ENCODE data around the gene CTXN1.

Gene CTXN1

DNA sequence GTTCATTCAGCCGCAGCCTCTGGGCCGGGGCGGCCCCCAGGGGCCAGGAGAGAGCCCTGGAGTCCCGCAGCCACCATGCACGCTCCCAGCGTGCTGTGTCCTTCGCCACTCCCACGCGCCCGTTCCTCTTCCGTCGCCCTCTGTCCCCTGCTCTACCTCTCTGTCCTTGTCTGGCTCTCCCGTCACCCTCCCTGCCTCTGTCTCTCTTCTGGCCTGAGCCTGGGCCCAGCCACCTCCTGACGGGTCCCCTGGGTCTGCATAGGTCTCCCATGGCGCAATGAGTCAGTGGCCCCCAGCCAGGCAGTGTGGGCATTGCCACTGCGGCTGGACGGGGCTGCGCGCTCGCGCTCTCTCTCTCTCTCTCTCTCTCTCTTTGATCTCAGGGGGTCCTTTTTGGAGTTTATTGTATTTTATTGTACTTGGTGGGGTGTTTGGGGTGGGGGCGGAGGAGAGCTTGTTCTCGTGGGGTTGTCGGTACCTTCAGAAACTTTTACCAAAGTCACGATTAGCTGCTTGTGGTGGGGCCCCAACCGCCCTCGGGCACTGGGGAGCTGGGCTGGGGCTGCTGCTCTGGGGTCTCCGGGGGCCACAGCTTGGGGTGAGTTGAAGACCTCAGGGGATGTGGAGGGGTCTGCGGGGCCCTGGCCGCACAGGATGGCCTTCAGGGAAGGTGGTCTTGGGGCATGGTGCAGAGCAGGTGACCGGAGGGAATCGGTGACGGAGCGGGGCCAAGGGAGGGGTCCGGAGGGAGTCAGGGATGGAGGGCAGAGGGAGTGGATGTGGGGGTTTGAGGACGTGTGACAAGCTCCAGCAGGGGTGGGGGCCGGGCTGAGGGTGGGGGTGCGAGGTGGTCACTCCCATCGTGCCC is 13.0 kb downstream of the CTXN1 start:
- no peak for DNase-seq

DNA sequence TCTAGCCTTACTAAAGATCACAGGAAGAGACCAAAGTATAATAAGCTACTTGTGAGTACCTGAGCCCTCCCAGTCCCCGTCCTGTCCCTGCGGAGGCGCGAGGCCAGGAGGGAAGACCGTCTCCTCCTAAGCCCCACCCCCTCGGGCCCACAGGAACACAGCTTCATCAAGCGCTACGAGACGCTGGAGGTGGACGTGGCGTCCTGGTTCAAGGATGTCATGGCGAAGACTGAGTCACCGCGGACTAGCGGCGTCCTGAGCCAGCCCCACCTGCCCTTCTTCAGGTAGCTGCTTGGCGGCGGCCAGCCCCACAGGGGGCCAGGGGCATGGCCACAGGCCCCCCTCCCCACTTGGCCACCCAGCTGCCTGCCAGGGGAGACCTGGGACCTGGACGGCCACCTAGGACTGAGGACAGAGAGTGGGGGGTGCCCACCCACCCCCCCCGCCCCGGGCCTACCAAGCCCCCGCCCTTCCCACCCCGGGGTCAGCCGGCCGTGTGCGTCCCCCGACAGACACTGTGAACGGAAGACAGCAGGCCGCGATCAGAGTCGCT is 13.7 kb downstream of the CTXN1 start:
- DNase-seq = no peak

DNA sequence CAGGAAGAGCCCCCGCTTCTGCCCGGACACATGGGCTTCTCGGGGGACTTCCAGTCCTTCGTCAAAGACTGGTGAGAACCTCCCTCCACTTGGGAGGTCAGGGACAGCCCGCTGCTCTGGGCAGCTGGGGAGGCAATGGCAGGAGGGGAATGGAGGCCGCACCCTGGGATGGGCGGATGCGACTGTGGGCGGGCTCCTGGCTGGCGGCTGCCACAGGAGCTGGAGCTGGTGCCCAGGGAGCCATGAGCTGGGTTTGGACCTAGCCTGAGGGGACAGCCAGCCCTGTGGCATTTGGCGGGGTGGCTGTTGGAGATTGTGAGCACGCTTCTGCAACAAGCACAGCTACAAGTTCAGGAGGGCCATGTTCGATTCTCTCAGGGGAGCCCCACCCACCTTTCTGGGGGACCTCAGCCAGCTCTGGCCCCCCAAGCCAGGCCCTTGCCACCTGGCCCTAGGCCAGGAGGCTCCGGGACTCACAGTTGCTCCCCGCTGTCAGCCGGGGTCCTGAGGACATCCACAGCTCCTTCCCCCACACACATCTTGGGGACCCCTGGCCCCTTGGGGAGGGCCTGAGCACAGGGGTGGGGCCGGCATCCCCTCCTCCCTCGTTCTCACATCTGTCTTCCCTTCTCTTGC is 14.3 kb downstream of the CTXN1 start:
- DNase-seq = no peak

DNA sequence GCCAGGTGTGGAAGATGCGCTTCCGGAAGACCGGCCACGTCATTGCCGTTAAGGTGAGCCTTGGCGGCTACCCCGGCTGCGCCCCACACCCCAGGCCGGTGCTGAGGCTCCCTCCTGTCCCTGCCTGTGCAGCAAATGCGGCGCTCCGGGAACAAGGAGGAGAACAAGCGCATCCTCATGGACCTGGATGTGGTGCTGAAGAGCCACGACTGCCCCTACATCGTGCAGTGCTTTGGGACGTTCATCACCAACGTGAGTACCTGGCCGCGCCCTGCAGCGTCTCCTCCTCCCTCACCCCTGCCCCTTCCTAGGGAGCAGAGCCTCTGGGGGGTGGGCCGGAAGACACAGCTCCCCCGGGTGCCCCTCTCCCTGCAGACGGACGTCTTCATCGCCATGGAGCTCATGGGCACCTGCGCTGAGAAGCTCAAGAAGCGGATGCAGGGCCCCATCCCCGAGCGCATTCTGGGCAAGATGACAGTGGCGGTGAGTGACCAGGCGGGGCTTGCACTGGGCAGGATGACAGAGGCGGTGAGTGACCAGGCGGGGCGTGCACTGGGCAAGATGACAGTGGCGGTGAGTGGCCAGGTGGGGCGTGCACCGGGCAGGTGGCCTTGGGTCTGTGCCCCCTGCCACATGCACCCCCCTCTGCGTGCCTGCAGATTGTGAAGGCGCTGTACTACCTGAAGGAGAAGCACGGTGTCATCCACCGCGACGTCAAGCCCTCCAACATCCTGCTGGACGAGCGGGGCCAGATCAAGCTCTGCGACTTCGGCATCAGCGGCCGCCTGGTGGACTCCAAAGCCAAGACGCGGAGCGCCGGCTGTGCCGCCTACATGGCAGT is 15.4 kb downstream of the CTXN1 start:
- DNase-seq = no peak

DNA sequence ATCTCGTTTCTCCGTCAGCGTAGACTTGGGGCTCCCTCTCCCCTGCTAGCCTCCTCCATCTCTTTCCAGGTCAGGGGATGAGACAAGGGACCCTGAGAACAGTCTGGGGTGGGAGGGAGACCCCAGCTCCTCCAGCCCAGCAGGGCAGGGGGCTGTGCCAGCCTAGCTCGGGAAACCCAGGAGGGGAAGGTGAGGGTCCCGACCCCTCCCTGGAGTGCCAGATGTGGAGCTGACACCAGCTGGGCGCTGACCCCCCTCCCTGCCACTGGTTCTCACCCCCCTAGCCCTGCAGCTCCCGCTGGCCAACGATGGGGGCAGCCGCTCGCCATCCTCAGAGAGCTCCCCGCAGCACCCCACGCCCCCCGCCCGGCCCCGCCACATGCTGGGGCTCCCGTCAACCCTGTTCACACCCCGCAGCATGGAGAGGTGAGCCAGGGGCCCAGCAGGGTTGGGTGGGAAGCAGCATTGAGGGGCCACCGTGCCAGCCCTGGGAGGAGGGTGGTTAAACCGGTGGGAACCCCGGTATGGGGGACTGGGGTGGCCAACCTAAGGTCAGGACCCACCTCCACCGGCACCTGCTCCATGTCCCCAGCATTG is 16.4 kb downstream of the CTXN1 start:
- no peak for DNase-seq

DNA sequence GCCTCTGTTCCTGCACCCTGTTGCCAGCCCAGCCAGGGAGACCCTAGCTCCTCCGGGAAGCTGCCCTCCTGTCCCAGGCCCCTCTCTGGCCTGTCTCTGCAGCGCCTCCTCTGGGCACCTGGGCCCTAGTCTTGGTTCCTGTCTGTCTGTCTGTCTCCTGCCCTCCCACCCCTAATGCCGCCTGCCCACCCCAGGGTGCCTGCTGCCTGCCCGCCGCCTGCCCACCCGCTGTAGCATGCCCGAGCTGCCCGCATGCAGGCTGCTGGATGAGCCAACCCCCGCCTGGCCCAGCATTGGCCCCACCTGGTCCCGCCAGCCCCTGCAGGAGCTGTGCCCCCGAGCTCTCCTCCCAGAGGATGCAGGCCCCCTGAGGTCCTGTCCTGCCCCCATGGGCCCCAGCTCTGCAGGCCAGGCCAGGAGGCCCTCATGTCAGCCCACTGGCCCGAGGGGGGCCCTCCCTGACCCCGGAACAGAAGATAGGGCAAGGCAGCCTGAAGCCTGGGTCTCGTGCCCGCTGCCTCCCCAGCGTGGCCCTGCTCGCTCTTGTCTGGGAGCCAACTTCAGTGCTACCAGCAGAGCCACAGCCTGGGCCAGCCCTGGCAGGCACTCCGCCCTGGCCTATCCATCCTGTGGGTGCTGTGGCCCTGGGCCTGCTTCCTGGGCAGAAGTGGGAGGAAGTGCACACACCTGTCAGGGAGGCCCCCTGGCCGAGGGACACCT is 17.0 kb downstream of the CTXN1 start:
- DNase-seq = no peak

DNA sequence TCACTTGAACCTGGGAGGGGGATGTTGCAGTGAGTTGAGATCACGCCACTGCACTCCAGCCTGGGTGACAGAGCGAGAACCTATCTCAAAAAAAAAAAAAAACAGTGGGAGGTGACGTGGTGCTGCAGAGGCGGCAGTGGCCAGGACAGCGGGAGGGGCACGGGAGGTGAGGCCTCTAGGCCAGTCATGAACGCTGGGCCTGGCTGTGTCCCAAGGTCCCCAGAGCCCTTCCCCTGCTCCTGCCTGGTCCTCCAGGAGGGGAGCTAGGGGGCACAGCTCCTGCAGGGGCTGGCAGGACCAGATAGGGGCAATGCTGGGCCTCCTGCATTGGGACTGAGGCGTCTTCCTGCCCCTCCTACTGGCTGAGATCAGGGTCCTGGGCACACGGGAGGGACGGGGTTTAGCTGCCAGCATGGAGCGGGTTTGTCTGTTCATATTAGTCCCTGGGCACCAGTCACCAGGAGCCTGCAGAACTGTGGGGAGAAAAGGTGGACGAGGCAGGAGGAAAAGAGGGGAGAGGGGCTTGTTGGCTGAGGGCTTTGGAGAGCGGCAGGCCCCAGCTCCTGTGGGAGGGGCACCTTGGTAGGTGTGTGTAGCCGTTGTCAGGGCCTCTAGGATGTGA is 17.7 kb downstream of the CTXN1 start:
- no peak for DNase-seq

DNA sequence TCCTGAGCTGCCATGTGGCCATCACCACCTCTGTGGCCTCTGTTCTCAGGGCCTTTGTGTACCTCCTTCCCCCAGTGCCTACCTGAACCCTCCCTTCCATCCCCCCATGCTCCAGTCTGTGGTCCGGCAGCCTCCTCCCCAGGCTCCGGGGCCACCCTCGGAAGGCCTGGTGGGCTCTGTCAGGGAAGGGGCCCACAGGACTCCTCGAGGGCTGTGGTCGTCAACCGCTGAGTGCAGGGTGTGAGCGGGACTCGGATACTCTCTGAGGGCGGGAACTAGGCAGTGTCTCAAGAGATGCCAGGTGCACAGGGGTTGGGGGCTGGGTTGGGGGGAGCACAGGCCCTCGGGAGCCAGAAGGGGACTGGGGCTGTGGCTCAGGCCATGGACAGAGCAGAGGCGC is 18.4 kb downstream of the CTXN1 start:
- no peak for DNase-seq

DNA sequence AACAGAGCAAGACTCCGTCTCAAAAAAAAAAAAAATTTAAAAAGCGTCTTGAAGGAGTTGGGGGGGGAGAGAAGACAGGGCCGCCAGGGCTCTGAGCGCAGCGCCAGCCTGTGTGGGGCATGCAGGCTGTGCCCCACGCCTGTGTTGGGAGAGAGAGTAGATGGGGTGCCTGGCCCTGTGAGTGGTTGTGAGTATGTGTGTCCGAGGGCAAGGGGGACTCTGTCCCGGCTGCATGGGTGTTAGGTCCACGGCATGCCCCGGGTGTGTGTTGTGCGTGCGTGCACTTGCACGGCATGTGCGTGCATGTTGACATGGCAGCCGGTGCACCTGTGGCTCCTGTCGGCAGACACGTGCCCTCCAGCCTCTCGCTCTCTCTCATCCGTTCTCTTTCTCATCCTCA is 18.8 kb downstream of the CTXN1 start:
- DNase-seq = no peak

DNA sequence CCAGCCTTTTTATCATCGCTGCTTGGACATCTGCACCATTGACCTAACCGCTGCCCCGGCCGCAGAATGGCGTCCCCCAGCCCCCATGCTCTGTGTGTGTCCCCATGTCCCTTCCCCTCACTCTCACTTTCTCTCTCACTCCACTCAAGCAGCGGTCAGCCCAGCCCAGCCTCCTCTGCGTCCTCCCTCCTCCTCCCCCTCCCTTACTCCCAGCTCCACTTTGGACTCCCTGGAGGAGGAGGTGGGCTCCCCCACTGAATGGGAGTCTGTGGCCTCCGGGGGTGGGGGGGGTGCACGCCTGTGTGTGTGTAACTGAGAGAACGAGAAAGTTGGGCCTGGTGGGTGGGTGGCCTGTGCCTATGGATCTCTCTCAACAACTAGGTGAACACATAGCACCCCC is 20.1 kb downstream of the CTXN1 start:
- DNase-seq = no peak

DNA sequence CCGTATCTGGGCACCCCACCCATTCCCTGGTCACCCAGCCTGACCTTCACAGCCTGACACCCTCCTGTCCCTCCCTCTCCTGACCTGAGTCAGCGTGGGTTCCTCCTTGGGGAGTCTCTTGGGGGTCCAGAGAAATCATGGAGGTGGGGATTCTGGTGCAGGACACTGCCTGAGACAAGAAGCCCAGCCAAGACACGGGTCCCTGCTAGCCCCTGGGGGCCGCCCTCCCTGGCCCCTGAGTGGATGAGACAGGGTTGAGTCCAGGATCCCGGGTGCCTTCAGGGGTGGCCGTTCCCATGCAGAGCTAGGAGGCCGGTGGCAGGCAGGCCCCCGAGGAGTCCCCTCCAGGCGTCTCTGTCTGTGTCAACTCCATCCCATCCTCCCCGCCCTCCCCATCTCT is 20.7 kb downstream of the CTXN1 start:
- no peak for DNase-seq

DNA sequence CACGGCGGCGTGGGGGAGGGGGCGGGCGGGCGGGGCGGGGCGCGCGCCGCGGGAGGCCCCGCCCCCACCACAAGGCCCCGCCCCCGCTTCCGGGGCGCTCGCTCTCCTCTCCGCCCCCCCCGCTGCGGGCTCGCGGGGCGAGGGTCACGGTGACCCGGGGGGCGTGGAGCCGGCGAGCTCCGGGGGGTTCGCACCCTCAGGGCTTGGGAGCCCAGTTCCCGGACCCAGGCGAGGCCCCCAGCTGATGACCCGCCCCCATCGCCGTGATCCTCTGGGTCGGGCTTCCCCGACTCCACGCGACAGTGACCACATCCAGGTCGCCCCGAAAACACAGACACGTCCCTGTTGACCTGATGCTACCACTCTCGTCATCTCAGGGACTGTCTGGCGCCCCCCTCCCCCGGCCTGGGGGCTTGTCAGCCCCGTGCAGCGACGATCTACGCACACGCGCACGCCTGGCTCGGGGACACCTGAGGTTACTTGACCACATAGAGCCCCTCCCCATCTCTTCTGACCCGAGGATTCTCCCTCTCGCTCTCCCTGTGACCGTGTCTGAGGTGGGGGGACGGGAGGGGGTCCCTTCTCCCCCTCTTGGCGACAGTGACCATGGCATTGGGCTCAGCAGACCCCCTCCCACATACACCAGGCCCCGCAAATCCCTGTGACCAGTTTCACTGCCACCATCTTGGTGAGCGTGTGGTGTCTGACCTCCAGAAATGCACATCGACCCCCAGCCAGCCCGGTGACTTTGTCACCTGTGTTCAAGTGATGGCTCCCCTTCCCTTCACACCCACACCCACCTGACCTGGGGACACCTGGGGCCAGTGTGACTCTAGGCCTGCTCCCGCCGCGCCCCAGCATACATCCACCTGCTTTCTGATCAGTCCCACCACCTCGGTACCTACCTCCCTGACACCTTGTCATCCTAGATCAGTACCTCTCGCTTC is 21.6 kb downstream of the CTXN1 start:
- peak; percentile 14 for DNase-seq

DNA sequence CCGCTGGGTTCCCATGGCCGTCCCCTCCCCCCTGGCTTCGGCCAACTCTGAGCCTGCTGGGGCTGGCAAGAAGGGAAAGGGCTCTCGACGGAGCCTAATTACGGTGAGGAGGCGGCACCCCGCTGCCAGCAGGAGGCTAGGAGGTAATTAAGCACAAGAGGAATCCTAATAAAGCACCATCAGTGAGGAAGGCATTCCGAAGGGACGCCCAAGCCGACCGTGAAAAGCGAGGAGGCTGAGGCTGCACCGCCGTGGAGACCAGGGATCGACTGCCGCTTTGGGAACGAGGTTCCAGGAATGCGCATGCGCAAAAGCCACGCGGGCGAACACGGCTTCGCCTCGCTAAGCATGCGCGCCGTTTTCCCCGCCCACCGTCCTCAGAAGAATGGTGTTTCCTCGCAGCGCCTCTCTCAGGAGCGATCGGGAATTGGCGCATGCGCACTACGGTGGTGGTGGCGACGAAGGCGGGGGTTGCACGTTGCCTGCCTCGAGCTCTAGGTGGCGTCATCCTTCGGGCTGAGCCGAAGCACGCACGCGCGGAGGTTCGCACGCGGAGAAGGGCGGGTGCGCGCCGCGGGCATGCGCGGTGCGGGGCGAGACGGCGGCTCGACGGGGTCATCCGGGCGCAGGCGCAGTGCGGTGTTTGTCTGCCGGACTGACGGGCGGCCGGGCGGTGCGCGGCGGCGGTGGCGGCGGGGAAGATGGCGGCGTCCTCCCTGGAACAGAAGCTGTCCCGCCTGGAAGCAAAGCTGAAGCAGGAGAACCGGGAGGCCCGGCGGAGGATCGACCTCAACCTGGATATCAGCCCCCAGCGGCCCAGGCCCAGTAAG is 22.5 kb downstream of the CTXN1 start, which contains the start of gene MAP2K7:
MAP2K7 (plus strand) TSS at position 634 of the 830 bp plus-strand sequence; CDS start at position 702, 68 bp downstream.
- DNase-seq = peak; percentile 100

DNA sequence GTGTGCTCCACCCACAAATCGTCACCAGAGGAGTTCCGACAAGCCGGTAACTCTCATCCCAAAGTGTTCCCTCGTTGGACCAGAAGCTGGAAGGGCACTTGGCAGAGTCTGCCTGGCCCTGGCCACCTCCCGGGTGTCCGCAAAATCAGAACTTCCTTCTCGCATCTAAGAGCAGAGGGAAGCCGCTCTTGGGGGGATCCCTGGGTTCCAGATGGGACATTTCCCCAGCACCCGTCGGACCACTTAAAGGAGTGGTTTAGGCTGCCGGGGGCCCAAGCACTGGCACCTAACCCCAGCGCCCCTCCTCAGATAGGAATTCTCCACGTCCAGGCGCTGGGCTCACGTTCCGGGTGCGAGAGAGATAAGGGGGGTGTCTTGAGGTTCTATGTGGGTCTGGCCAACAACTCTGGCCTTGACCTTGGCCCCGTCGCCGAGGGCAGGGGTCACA is 23.1 kb downstream of the CTXN1 start:
- DNase-seq = no peak

DNA sequence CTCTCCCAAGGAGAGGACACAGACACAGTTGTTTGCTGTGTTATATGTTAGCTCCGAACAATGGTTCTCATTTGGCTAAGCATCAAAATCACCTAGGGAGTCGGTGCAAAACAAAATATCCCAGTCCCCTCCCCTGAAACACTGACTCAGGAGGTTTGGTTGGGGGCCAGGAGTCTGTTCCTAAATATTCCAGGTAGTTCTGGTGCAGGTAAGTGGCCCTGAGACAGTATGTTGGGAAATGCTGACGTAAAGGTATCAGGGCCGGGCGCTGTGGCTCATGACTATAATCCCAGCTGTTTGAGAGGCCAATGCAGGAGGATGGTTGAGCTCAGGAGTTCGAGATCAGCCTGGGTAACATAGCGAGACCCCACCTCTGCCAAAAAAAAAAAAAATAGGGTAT is 24.6 kb downstream of the CTXN1 start:
- DNase-seq = no peak

DNA sequence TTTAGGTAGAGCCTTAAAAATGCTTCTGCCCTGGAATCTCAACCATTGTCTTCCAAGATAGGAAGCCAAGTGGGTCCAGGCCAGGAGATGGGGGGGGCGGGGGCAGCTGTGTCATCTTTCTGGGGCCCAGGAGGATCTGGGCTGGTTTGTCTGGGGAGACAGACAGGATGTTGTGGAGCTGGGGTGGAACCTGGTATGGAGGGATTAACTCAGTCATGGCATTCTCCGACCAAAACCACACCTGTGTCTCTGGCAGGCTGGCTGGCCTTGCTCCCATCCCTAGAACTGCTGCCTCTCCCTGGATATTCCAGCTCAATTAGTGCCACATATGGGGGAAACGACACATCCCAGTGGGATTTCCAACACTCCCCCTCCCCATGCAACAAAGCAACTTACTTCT is 25.0 kb downstream of the CTXN1 start:
- DNase-seq = no peak

DNA sequence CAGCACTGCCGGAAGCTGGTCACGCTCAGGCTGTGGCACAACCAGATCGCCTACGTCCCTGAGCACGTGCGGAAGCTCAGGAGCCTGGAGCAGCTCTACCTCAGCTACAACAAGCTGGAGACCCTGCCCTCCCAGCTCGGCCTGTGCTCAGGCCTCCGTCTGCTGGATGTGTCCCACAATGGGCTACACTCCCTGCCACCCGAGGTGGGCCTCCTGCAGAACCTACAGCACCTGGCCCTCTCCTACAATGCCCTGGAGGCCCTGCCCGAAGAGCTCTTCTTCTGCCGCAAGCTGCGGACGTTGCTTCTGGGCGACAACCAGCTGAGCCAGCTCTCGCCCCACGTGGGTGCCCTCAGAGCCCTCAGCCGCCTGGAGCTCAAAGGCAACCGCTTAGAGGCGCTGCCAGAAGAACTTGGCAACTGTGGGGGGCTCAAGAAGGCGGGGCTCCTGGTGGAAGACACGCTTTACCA is 25.5 kb downstream of the CTXN1 start:
- no peak for DNase-seq

DNA sequence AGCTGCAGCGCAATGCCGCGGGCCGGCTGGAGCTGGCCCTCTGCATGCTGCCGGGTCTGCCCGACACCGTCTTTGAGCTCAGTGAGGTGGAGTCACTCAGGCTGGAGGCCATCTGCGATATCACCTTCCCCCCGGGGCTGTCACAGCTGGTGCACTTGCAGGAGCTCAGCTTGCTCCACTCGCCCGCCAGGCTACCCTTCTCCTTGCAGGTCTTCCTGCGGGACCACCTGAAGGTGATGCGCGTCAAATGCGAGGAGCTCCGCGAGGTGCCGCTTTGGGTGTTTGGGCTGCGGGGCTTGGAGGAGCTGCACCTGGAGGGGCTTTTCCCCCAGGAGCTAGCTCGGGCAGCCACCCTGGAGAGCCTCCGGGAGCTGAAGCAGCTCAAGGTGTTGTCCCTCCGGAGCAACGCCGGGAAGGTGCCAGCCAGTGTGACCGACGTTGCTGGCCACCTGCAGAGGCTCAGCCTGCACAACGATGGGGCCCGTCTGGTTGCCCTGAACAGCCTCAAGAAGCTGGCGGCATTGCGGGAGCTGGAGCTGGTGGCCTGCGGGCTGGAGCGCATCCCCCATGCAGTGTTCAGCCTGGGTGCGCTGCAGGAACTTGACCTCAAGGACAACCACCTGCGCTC is 26.1 kb downstream of the CTXN1 start:
- no peak for DNase-seq

DNA sequence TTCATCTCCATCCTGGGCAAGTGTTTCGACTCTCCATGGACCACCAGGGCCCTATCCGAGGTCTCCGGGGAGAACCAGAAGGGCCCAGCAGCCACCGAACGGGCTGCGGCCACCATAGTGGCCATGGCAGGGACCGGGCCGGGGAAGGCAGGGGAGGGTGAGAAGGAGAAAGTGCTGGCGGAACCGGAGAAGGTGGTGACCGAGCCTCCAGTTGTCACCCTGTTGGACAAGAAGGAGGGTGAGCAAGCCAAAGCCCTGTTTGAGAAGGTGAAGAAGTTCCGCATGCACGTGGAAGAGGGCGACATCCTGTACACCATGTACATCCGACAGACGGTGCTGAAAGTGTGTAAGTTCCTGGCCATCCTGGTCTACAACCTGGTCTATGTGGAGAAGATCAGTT is 27.0 kb downstream of the CTXN1 start:
- no peak for DNase-seq

Data from retina (tissue), 1 donor.